Pulmonary artery endothelial cell (primary cell): ENCODE measurements around the gene FAM20C. TPM values are rescaled to one million over a fixed set of nuclear protein-coding genes. Genes with fewer than 3 reads are reported as not detected.
"Not testable (repeated sequence)": the region's sequence is repeated elsewhere in the genome, so short reads cannot be mapped to it uniquely, and the experiment has no call there.

Experiments used
- DNase-seq: peaks from one replicate; pipeline ENCODE4 v3.0.0-alpha.2; 2011; ENCODE audit warnings: low read depth, low spot score
- total RNA-seq: library from RNA; depleted of rRNA; stranded (reverse); fragments of >200 nt; gene quantifications from 2 replicates; pipeline ENCODE4 v1.2.3, GENCODE V29; 2014

FAM20C gene
- total RNA-seq, 1 donor from 2014 or later: 13.3 TPM

GRCh38 chr7:173209-173918, 19.0 kb upstream of the FAM20C start:
- no peak for DNase-seq

GRCh38 chr7:174716-175115, 17.7 kb upstream of the FAM20C start:
- no peak for DNase-seq

GRCh38 chr7:175955-176354, 16.4 kb upstream of the FAM20C start:
- DNase-seq: no peak

- DNase-seq: no peak
Observed at GRCh38 chr7:176381-176780, 16.0 kb upstream of the FAM20C start.

- DNase-seq: no peak
Observed at GRCh38 chr7:176786-177459, 15.4 kb upstream of the FAM20C start.

GRCh38 chr7:178444-178843, 13.9 kb upstream of the FAM20C start:
- no peak for DNase-seq

- DNase-seq: no peak
Observed at GRCh38 chr7:179209-179681, 13.1 kb upstream of the FAM20C start.

GRCh38 chr7:179948-180694, 12.2 kb upstream of the FAM20C start:
- no peak for DNase-seq

GRCh38 chr7:181738-182137, 10.6 kb upstream of the FAM20C start:
- no peak for DNase-seq

GRCh38 chr7:182502-182901, 9.9 kb upstream of the FAM20C start:
- not testable (repeated sequence) for DNase-seq

GRCh38 chr7:183496-184292, 8.7 kb upstream of the FAM20C start:
- DNase-seq: no peak

- no peak for DNase-seq
Observed at GRCh38 chr7:184294-185264, 7.8 kb upstream of the FAM20C start.

- no peak for DNase-seq
Observed at GRCh38 chr7:186516-187113, 5.8 kb upstream of the FAM20C start.

GRCh38 chr7:187227-187927, 5.0 kb upstream of the FAM20C start:
- DNase-seq: no peak

- no peak for DNase-seq
Observed at GRCh38 chr7:188174-188573, 4.2 kb upstream of the FAM20C start.

GRCh38 chr7:188727-189500, 3.5 kb upstream of the FAM20C start:
- no peak for DNase-seq

GRCh38 chr7:189719-190118, 2.7 kb upstream of the FAM20C start:
- DNase-seq: no peak

- no peak for DNase-seq
Observed at GRCh38 chr7:190196-190595, 2.2 kb upstream of the FAM20C start.
